ENCODE data around the gene SLC38A10. TPM values are rescaled to one million over a fixed set of nuclear protein-coding genes. Genes with fewer than 3 reads are reported as not detected.

Gene SLC38A10
- total and polyA plus RNA-seq, 2 of the 4 experiments (the other 2 are of a cell fraction): 12.7 to 46.7 TPM

DNA sequence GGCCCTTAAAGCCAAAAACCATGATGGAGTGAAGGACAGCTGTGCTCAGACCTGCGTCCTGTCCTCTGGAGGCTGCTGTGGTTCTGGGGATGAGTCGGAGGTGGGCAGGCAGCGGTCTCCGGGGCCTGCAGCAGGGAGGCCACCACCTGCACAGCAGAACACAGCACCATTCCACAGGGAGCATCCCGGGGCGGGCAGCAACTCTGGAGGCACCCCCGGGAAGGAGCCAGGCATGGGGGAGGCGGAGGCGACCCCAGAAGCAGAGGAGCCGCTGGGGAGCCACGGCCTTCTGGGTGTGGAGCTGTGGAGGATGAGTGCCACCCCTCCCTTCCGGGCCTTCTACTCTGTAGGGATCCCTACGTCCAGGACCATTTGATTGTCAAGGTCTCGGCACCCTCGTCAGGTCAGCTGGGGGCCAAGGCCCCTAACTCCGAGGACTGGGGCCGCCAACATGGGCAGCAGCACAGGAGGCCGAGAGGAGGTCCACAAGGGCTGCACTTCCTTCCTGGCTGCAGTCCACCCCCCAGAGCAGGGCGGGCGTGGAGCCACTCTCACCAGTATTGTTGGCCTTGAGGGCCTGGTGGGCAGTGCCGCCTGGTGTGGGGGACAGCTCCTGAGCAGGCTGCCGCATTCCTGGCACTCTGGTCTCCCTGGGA is 96.2 kb downstream of the SLC38A10 start:
- dilution Hi-C loops (cut with HindIII; ENCODE audit: low sequenced_read_pairs, unreplicated experiment): no loop called here
- intact Hi-C loops (cut with micrococcal nuclease): no loop called here
- POLR2A ChIA-PET (ENCODE audit: unreplicated experiment): no interaction called here

More for the DNA sequence above, 96.2 kb downstream of the SLC38A10 start:
- Histone ChIP-seq H3K4ac (ENCODE audit: low read depth, low read length) (no peak overlapping the region), H2AFZ (replicated peaks; ENCODE audit: low read length, poor library complexity) (no peak overlapping the region), H4K91ac (ENCODE audit: insufficient read depth, low read depth, low read length) (no peak overlapping the region), H4K20me1 (ENCODE audit: insufficient read depth, low read length) (no peaks in the 10 kb centered on the region; the same call in 1 of the 2 replicates), H2AK9ac (replicated peaks; ENCODE audit: low read depth, low read length, poor library complexity) (peak overlapping the region; percentile 42), H3K23ac (ENCODE audit: low read depth, low read length) (no peak overlapping the region), H3K9me3 (ENCODE audit: control insufficient read depth, insufficient read depth, low read length) (no peaks in the 10 kb centered on the region), H3K4me1 (ENCODE audit: control insufficient read depth, insufficient read depth, low read length) (no peaks in the 10 kb centered on the region), H3K36me3 (ENCODE audit: control insufficient read depth, insufficient read depth, low read length) (peaks cover 8% of the 10 kb centered on the region), H3K56ac (ENCODE audit: extremely low read depth, insufficient read depth, low read length) (no peak overlapping the region), H3K4me2 (ENCODE audit: low read depth, low read length) (no peak overlapping the region), H3K14ac (replicated peaks; ENCODE audit: low read depth, low read length) (no peak overlapping the region), H2BK120ac (ENCODE audit: low read depth, low read length) (no peak overlapping the region), H3K27me3 (ENCODE audit: control insufficient read depth, insufficient read depth, low read length) (no peaks in the 10 kb centered on the region), H3K27ac (ENCODE audit: insufficient read depth, low read length) (no peak overlapping the region), H3K9me1 (ENCODE audit: insufficient read depth, low read length) (no peaks in the 10 kb centered on the region), H2BK5ac (ENCODE audit: low read depth, low read length, poor library complexity, severe bottlenecking) (no peak overlapping the region), H2BK15ac (ENCODE audit: low read depth, low read length) (no peak overlapping the region), H3K18ac (ENCODE audit: low read depth, low read length) (no peak overlapping the region), H2BK20ac (ENCODE audit: low read depth, low read length) (no peak overlapping the region), H3K9ac (ENCODE audit: low read depth, low read length) (no peak overlapping the region), H4K5ac (ENCODE audit: low read depth, low read length) (no peak overlapping the region), H4K8ac (ENCODE audit: low read depth in 2 of 2, low read length in 2 of 2) (no peak overlapping the region), H3K4me3 (ENCODE audit: insufficient read depth, low read depth, low read length) (no peak overlapping the region), H2AK5ac (ENCODE audit: low read depth, low read length) (no peak overlapping the region), H3K79me1 (ENCODE audit: low read depth in 1 of 2, low read length in 2 of 2) (no peaks in the 10 kb centered on the region)
- in situ Hi-C loops (cut with MboI; ENCODE audit: low sequenced_read_pairs): no loop called here
- no peak for TF ChIP-seq RCOR1 (IDR thresholded peaks at IDR 0.05; ENCODE audit: insufficient replicate concordance, low read length)
- no peak for TF ChIP-seq MXI1 (IDR thresholded peaks at IDR 0.05; ENCODE audit: borderline replicate concordance, low read depth, low read length)
- TF ChIP-seq BHLHE40 (IDR thresholded peaks at IDR 0.05; ENCODE audit: low read depth, low read length): no peak
- TF ChIP-seq RFX5 (IDR thresholded peaks at IDR 0.05; ENCODE audit: low read depth, low read length): no peak
- TF ChIP-seq MAFK (IDR thresholded peaks at IDR 0.05; ENCODE audit: low read depth, low read length): no peak
- TF ChIP-seq, protein P1, sequence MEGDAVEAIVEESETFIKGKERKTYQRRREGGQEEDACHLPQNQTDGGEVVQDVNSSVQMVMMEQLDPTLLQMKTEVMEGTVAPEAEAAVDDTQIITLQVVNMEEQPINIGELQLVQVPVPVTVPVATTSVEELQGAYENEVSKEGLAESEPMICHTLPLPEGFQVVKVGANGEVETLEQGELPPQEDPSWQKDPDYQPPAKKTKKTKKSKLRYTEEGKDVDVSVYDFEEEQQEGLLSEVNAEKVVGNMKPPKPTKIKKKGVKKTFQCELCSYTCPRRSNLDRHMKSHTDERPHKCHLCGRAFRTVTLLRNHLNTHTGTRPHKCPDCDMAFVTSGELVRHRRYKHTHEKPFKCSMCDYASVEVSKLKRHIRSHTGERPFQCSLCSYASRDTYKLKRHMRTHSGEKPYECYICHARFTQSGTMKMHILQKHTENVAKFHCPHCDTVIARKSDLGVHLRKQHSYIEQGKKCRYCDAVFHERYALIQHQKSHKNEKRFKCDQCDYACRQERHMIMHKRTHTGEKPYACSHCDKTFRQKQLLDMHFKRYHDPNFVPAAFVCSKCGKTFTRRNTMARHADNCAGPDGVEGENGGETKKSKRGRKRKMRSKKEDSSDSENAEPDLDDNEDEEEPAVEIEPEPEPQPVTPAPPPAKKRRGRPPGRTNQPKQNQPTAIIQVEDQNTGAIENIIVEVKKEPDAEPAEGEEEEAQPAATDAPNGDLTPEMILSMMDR (conservative IDR thresholded peaks at IDR 0.05; ENCODE audit: low read depth, low read length): no peak
- TF ChIP-seq, protein P2, sequence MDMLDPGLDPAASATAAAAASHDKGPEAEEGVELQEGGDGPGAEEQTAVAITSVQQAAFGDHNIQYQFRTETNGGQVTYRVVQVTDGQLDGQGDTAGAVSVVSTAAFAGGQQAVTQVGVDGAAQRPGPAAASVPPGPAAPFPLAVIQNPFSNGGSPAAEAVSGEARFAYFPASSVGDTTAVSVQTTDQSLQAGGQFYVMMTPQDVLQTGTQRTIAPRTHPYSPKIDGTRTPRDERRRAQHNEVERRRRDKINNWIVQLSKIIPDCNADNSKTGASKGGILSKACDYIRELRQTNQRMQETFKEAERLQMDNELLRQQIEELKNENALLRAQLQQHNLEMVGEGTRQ (IDR thresholded peaks at IDR 0.05; ENCODE audit: low read depth, low read length): no peak
- no peak for TF ChIP-seq MAZ (IDR thresholded peaks at IDR 0.05; ENCODE audit: borderline replicate concordance, low read depth, low read length)
- no peak for TF ChIP-seq FOS (IDR thresholded peaks at IDR 0.05; ENCODE audit: low read depth, low read length)
- no peak for TF ChIP-seq RAD21 (IDR thresholded peaks at IDR 0.05; ENCODE audit: low read length)
- TF ChIP-seq SMC3 (IDR thresholded peaks at IDR 0.05; ENCODE audit: low read depth, low read length): no peak
- no peak for TF ChIP-seq NFE2L2 (IDR thresholded peaks at IDR 0.05; ENCODE audit: low read depth, low read length)
- TF ChIP-seq POLR2A (IDR thresholded peaks at IDR 0.05; ENCODE audit: low read depth, low read length): no peak
- TF ChIP-seq, protein P3, sequence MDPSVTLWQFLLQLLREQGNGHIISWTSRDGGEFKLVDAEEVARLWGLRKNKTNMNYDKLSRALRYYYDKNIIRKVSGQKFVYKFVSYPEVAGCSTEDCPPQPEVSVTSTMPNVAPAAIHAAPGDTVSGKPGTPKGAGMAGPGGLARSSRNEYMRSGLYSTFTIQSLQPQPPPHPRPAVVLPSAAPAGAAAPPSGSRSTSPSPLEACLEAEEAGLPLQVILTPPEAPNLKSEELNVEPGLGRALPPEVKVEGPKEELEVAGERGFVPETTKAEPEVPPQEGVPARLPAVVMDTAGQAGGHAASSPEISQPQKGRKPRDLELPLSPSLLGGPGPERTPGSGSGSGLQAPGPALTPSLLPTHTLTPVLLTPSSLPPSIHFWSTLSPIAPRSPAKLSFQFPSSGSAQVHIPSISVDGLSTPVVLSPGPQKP (IDR thresholded peaks at IDR 0.05; ENCODE audit: borderline replicate concordance, low read depth, low read length): no peak
- TF ChIP-seq CEBPB (IDR thresholded peaks at IDR 0.05; ENCODE audit: low read depth, low read length): no peak
- CTCF ChIA-PET: interaction anchor here (0.7 kb wide), 1 partner anchor 20 kb away, joined by 3 read pairs; no protein-coding TSS in a partner anchor
- no TSS peak for BruUV-seq (replicated peaks)
- DNase-seq (no peak), ATAC-seq (ENCODE audit: low read depth) (no peak)
- 91% methylated on average over 9 of the region's 22 CpGs; no CpG with 5 or more reads in 1 of the 2 experiments for WGBS, 2 experiments (ENCODE audit: extremely low coverage in 2 of 2, insufficient read length in 1 of 2)

Measured in IMR-90 (cell line).